Measurements from ENCODE around the gene NDE1. TPM values are rescaled to one million over a fixed set of nuclear protein-coding genes. Genes with fewer than 3 reads are reported as not detected.
"Not testable (repeated sequence)": the region's sequence is repeated elsewhere in the genome, so short reads cannot be mapped to it uniquely, and the experiment has no call there.

NDE1 gene
- total RNA-seq, 2 donors from 2014 or later = 11.2 to 37.9 TPM

- H3K36me3 ChIP-seq (replicated peaks in 1 of 2; ENCODE audit: insufficient read depth in 1 of 2, low read depth in 2 of 2) = no peaks in the 10 kb centered on the region
- no peak overlapping the region for H3K27ac ChIP-seq
These were observed 73.8 kb downstream of the NDE1 start for GRCh38 chr16:15723808-15724207.

GRCh38 chr16:15725641-15726240, 75.7 kb downstream of the NDE1 start:
- H3K9me3 ChIP-seq = no peaks in the 10 kb centered on the region
- 93 to 97% methylated on average over 5 of the region's 5 CpGs for WGBS, 2 donors

More at GRCh38 chr16:15723808-15724207, 73.8 kb downstream of the NDE1 start:
- Histone ChIP-seq H3K9me3 (no peaks in the 10 kb centered on the region), H3K4me3 (no peak overlapping the region), H3K27me3 (no peaks in the 10 kb centered on the region), H3K4me1 (no peaks in the 10 kb centered on the region)
- ATAC-seq (no peak), DNase-seq (no peak)
- WGBS, 2 donors = 88 to 93% methylated on average over 7 of the region's 7 CpGs
- intact Hi-C loops (cut with DNase I) = no loop called here
- TF ChIP-seq POLR2A (IDR thresholded peaks at IDR 0.05) = no peak
- TF ChIP-seq, protein P1, sequence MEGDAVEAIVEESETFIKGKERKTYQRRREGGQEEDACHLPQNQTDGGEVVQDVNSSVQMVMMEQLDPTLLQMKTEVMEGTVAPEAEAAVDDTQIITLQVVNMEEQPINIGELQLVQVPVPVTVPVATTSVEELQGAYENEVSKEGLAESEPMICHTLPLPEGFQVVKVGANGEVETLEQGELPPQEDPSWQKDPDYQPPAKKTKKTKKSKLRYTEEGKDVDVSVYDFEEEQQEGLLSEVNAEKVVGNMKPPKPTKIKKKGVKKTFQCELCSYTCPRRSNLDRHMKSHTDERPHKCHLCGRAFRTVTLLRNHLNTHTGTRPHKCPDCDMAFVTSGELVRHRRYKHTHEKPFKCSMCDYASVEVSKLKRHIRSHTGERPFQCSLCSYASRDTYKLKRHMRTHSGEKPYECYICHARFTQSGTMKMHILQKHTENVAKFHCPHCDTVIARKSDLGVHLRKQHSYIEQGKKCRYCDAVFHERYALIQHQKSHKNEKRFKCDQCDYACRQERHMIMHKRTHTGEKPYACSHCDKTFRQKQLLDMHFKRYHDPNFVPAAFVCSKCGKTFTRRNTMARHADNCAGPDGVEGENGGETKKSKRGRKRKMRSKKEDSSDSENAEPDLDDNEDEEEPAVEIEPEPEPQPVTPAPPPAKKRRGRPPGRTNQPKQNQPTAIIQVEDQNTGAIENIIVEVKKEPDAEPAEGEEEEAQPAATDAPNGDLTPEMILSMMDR (IDR thresholded peaks at IDR 0.05) = no peak

DNA sequence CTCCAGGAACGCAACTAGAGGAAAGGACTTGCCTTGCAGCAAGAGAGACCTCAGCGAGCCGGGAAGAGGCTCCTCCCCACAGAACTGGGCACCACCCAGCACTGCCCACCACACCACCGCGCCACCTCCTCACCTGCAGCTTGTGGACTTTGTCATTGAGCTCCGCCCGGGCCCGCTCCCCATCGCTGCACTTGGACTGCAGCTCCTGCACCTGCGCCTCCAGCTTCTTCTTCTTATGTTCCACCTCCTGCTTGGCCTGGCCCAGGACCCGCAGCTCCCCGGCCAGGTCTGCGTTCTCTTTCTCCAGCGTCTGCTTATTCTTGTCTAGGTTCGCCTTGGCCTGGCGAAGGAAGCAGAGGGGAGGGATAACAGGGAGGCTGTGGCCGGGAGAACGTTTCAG, 76.7 kb downstream of the NDE1 start:
- no peaks in the 10 kb centered on the region for H3K27me3 ChIP-seq
- H3K4me3 ChIP-seq = no peak overlapping the region
- ATAC-seq (no peak), DNase-seq (no peak)
- no peaks in the 10 kb centered on the region for H3K9me3 ChIP-seq
- no peak overlapping the region for H3K27ac ChIP-seq
- WGBS, 2 donors = 85 to 91% methylated on average over 16 to 18 of the region's 18 CpGs
- H3K36me3 ChIP-seq (replicated peaks in 1 of 2; ENCODE audit: insufficient read depth in 1 of 2, low read depth in 2 of 2) = no peaks in the 10 kb centered on the region
- H3K4me1 ChIP-seq = no peaks in the 10 kb centered on the region
- intact Hi-C loops (cut with DNase I) = no loop called here
- TF ChIP-seq, protein P1 (IDR thresholded peaks at IDR 0.05) = no peak
- TF ChIP-seq POLR2A (IDR thresholded peaks at IDR 0.05) = no peak

More at GRCh38 chr16:15725641-15726240, 75.7 kb downstream of the NDE1 start:
- H3K27ac ChIP-seq = no peak overlapping the region
- DNase-seq (no peak), ATAC-seq (no peak)
- H3K4me3 ChIP-seq = no peak overlapping the region
- H3K27me3 ChIP-seq = no peaks in the 10 kb centered on the region
- intact Hi-C loops (cut with DNase I) = no loop called here
- TF ChIP-seq POLR2A (IDR thresholded peaks at IDR 0.05) = no peak
- TF ChIP-seq, protein P1 (IDR thresholded peaks at IDR 0.05) = no peak
- H3K36me3 ChIP-seq (replicated peaks in 1 of 2; ENCODE audit: insufficient read depth in 1 of 2, low read depth in 2 of 2) = no peaks in the 10 kb centered on the region
- no peaks in the 10 kb centered on the region for H3K4me1 ChIP-seq

GRCh38 chr16:15727697-15728096, 77.7 kb downstream of the NDE1 start:
- H3K36me3 ChIP-seq (replicated peaks in 1 of 2; ENCODE audit: insufficient read depth in 1 of 2, low read depth in 2 of 2); H3K27me3 ChIP-seq; H3K4me1 ChIP-seq; ATAC-seq; DNase-seq; H3K9me3 ChIP-seq; intact Hi-C loops (cut with DNase I); H3K4me3 ChIP-seq; H3K27ac ChIP-seq: not testable (repeated sequence)
- 94 to 95% methylated on average over 5 of the region's 5 CpGs for WGBS, 2 donors

DNA sequence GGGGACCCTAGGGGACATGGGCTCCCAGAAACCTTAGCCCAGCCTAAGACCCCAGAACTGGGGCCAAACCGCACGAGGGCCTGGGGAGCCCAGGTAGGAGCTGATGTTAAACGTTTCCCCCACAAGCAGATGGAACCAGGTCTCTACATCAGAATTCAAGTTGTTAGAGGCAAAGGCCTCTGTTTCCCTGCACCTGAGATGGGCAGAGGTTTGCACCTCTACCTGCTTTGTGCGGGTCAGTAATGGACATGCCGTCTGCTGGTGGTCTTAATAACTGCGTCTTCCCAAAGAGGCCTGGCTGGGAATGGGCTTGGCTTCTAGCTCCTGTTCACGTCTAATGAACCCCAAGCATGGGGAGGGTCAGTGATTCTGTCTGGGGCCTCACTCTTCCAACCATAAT, 79.1 kb downstream of the NDE1 start:
- no peaks in the 10 kb centered on the region for H3K36me3 ChIP-seq (replicated peaks in 1 of 2; ENCODE audit: insufficient read depth in 1 of 2, low read depth in 2 of 2)
- DNase-seq = no peak

More for the DNA sequence above, 79.1 kb downstream of the NDE1 start:
- no peaks in the 10 kb centered on the region for H3K9me3 ChIP-seq
- H3K27me3 ChIP-seq = no peaks in the 10 kb centered on the region
- TF ChIP-seq POLR2A (IDR thresholded peaks at IDR 0.05) = no peak
- TF ChIP-seq, protein P1 (IDR thresholded peaks at IDR 0.05) = no peak
- ATAC-seq = no peak
- intact Hi-C loops (cut with DNase I) = no loop called here
- WGBS, 2 donors = 90 to 91% methylated on average over 7 of the region's 7 CpGs
- H3K4me3 ChIP-seq = no peak overlapping the region
- H3K27ac ChIP-seq = no peak overlapping the region
- H3K4me1 ChIP-seq = no peaks in the 10 kb centered on the region
